ENCODE measurements around the gene SERF2. TPM values are rescaled to one million over a fixed set of nuclear protein-coding genes. Genes with fewer than 3 reads are reported as not detected.

The SERF2 gene
- total RNA-seq, 2 donors from 2014 or later: 1,223 to 1,445 TPM

- no peak overlapping the region for H3K4me3 ChIP-seq
- TF ChIP-seq CTCF (IDR thresholded peaks at IDR 0.05): no peak
- intact Hi-C loops (cut with DNase I): loop anchor here (10.0 kb wide), 1 partner anchor 920 kb away; the partner anchor contains the start of genes B2M and PATL2
- H3K4me1 ChIP-seq: peaks cover 32% of the 10 kb centered on the region
- DNase-seq: no peak
- no peaks in the 10 kb centered on the region for H3K27me3 ChIP-seq
- no peak overlapping the region for H3K9ac ChIP-seq (ENCODE audit: low read depth in 2 of 2, low read length in 2 of 2)
- no peaks in the 10 kb centered on the region for H3K9me3 ChIP-seq
- H3K36me3 ChIP-seq: peaks cover 8% of the 10 kb centered on the region
- H3K27ac ChIP-seq: peak overlapping the region; percentile 14
These were observed 3.1 kb downstream of the SERF2 start for GRCh38 chr15:43795197-43795596.

- Histone ChIP-seq H3K9me3 (no peaks in the 10 kb centered on the region), H3K27ac (no peak overlapping the region), H3K4me1 (peaks cover 32% of the 10 kb centered on the region), H3K9ac (ENCODE audit: low read depth in 2 of 2, low read length in 2 of 2) (no peak overlapping the region), H3K4me3 (no peak overlapping the region), H3K27me3 (no peaks in the 10 kb centered on the region), H3K36me3 (peaks cover 8% of the 10 kb centered on the region)
- intact Hi-C loops (cut with DNase I): loop anchor here (10.0 kb wide), 1 partner anchor 919 kb away; the partner anchor contains the start of genes B2M and PATL2
- TF ChIP-seq CTCF (IDR thresholded peaks at IDR 0.05): no peak
- no peak for DNase-seq
These were observed 3.9 kb downstream of the SERF2 start for GRCh38 chr15:43795997-43796396.

- H3K4me3 ChIP-seq: no peak overlapping the region
- no peaks in the 10 kb centered on the region for H3K27me3 ChIP-seq
- peak overlapping the region in 1 of 2 donors; percentile 46 for H3K9ac ChIP-seq (ENCODE audit: low read depth in 2 of 2, low read length in 2 of 2)
- no peak overlapping the region for H3K27ac ChIP-seq
- H3K4me1 ChIP-seq: peaks cover 32% of the 10 kb centered on the region
- DNase-seq: no peak
- no peaks in the 10 kb centered on the region for H3K9me3 ChIP-seq
- TF ChIP-seq CTCF (IDR thresholded peaks at IDR 0.05): no peak
- H3K36me3 ChIP-seq: peaks cover 8% of the 10 kb centered on the region
- intact Hi-C loops (cut with DNase I): loop anchor here (10.0 kb wide), 1 partner anchor 918 kb away; the partner anchor contains the start of genes B2M and PATL2
These were observed 4.4 kb downstream of the SERF2 start for GRCh38 chr15:43796566-43796965.

- peak; percentile 49 for DNase-seq
- Histone ChIP-seq H3K4me1 (peaks cover 21% of the 10 kb centered on the region), H3K9ac (ENCODE audit: low read depth in 2 of 2, low read length in 2 of 2) (peak overlapping the region; percentile 45 to 99), H3K27ac (peak overlapping the region; percentile 90), H3K4me3 (no peak overlapping the region), H3K27me3 (no peaks in the 10 kb centered on the region), H3K36me3 (peaks cover 4% of the 10 kb centered on the region), H3K9me3 (no peaks in the 10 kb centered on the region)
- intact Hi-C loops (cut with DNase I): loop anchor here (10.0 kb wide), 1 partner anchor 915 kb away; the partner anchor contains the start of genes B2M and PATL2
- TF ChIP-seq CTCF (IDR thresholded peaks at IDR 0.05): no peak
These were observed 7.3 kb downstream of the SERF2 start for GRCh38 chr15:43799209-43799944.

GRCh38 chr15:43799945-43800285 is 7.8 kb downstream of the SERF2 start, which contains the start of gene SERINC4:
Gene SERINC4 (minus strand): TSS chr15:43800220. CDS start chr15:43799986, 234 bp downstream.
- peak within 1 kb of the TSS; percentile 90 for H3K27ac ChIP-seq
- peaks cover 3% of the 10 kb centered on the region for H3K36me3 ChIP-seq
- H3K4me3 ChIP-seq: peak within 1 kb of the TSS; percentile 89
- DNase-seq: no peak
- no peaks in the 10 kb centered on the region for H3K27me3 ChIP-seq
- intact Hi-C loops (cut with DNase I): loop anchor here (10.0 kb wide), 1 partner anchor 915 kb away; the partner anchor contains the start of genes B2M and PATL2
- peak within 1 kb of the TSS; percentile 84 to 99 for H3K9ac ChIP-seq (ENCODE audit: low read depth in 2 of 2, low read length in 2 of 2)
- peaks cover 19% of the 10 kb centered on the region for H3K4me1 ChIP-seq
- TF ChIP-seq CTCF (IDR thresholded peaks at IDR 0.05): no peak
- no peaks in the 10 kb centered on the region for H3K9me3 ChIP-seq

Measured in colonic mucosa (tissue), 4 donors.